Astrocyte (in vitro differentiated cells and primary cell): ENCODE measurements around the gene KLHL25.

ENCODE experiments used
- CTCF ChIP-seq: IDR thresholded peaks from 2 replicates; pipeline ENCODE4 v1.5.1; 2011; ENCODE audit warnings: low read depth, mild to moderate bottlenecking, inconsistent platforms, low read length, moderate library complexity; ENCODE audit not compliant: insufficient read depth
- EZH2 ChIP-seq: IDR thresholded peaks from 2 replicates; pipeline ENCODE4 v1.6.1; 2012; ENCODE audit warnings: mild to moderate bottlenecking, low read length, inconsistent platforms; ENCODE audit not compliant: insufficient read depth

- TF ChIP-seq CTCF (no peak), EZH2 (no peak)
These were observed 15.3 kb upstream of the KLHL25 start for GRCh38 chr15:85810075-85810474.
